Measurements from ENCODE around the gene PTGR1. TPM values are rescaled to one million over a fixed set of nuclear protein-coding genes. Genes with fewer than 3 reads are reported as not detected.

Gene PTGR1
- polyA plus RNA-seq, 1 donor (not counting 4 experiments of a cell fraction or from before 2014, with no cell fraction given): 66.0 TPM

DNA sequence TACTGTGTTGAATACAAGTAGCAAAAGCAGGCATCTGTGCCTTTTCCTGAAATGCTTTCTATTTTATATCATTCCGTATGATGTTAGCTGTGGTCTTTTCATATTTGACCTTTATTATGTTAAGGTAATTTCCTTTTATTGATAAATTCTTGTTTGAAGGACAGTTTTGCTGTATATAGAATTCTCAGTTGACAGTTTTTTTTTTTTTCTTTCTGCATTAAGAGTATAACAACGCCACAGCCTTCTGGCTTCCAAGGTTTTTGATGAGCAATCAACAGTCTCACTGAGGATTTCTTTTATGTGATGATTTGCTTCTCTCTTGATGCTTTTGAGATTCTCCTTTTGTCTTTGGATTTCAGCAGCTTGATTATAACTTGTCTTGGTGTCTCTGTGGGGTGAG, 50.8 kb downstream of the PTGR1 start:
- FAIRE-seq (no peak), DNase-seq (ENCODE audit: low read depth, low spot score) (no peak)
- H3K27me3 ChIP-seq (ENCODE audit: control insufficient read depth, extremely low read depth, insufficient read depth, low read length): no peaks in the 10 kb centered on the region
- no peak overlapping the region for H3K9ac ChIP-seq (ENCODE audit: control insufficient read depth, extremely low read depth, insufficient read depth, low read length)
- no peaks in the 10 kb centered on the region for H3K36me3 ChIP-seq (ENCODE audit: control insufficient read depth in 2 of 2, extremely low read depth in 1 of 2, insufficient read depth in 2 of 2, low read length in 2 of 2)
- H3K9me1 ChIP-seq (ENCODE audit: control insufficient read depth, extremely low read depth, insufficient read depth, low read length): no peaks in the 10 kb centered on the region
- H2AFZ ChIP-seq (ENCODE audit: control insufficient read depth, low read length): no peak overlapping the region
- dilution Hi-C loops (cut with MboI; ENCODE audit: extremely low pct_ligation_motif_present, low sequenced_read_pairs): no loop called here
- peaks cover 4% of the 10 kb centered on the region for H3K9me3 ChIP-seq (ENCODE audit: control insufficient read depth, low read depth, low read length)
- no peak overlapping the region for H3K27ac ChIP-seq (ENCODE audit: control insufficient read depth, insufficient read depth, low read length)
- no peak overlapping the region for H3K4me3 ChIP-seq (ENCODE audit: control insufficient read depth in 2 of 3, extremely low read depth in 1 of 3, insufficient read depth in 2 of 3, low read depth in 1 of 3, low read length in 3 of 3)
- H4K20me1 ChIP-seq (ENCODE audit: control insufficient read depth, extremely low read depth, insufficient read depth, low read length): no peaks in the 10 kb centered on the region
- TF ChIP-seq EZH2 (IDR thresholded peaks at IDR 0.05; ENCODE audit: low read length): no peak
- TF ChIP-seq CTCF (optimal IDR thresholded peaks at IDR 0.05 in 1 of 3, IDR thresholded peaks at IDR 0.05 in 1 of 3, conservative IDR thresholded peaks at IDR 0.05 in 1 of 3; ENCODE audit: extremely low read depth in 1 of 3, insufficient read depth in 2 of 3, low read length in 3 of 3): no peak
- no peak overlapping the region for H3K4me2 ChIP-seq (ENCODE audit: control insufficient read depth, extremely low read depth, insufficient read depth, low read depth, low read length)
- H3K79me2 ChIP-seq (ENCODE audit: control insufficient read depth, insufficient read depth, low read length): no peaks in the 10 kb centered on the region
- no peaks in the 10 kb centered on the region for H3K4me1 ChIP-seq (ENCODE audit: control insufficient read depth, extremely low read depth, insufficient read depth, low read length)

GRCh38 chr9:111542497-111543254, 56.8 kb downstream of the PTGR1 start:
- H3K36me3 ChIP-seq (ENCODE audit: control insufficient read depth in 2 of 2, extremely low read depth in 1 of 2, insufficient read depth in 2 of 2, low read length in 2 of 2): no peaks in the 10 kb centered on the region

More at GRCh38 chr9:111542497-111543254, 56.8 kb downstream of the PTGR1 start:
- no peak overlapping the region for H3K4me3 ChIP-seq (ENCODE audit: control insufficient read depth in 2 of 3, extremely low read depth in 1 of 3, insufficient read depth in 2 of 3, low read depth in 1 of 3, low read length in 3 of 3)
- dilution Hi-C loops (cut with MboI; ENCODE audit: extremely low pct_ligation_motif_present, low sequenced_read_pairs): no loop called here
- no peaks in the 10 kb centered on the region for H4K20me1 ChIP-seq (ENCODE audit: control insufficient read depth, extremely low read depth, insufficient read depth, low read length)
- peaks cover 21% of the 10 kb centered on the region for H3K9me3 ChIP-seq (ENCODE audit: control insufficient read depth, low read depth, low read length)
- no peak overlapping the region for H3K9ac ChIP-seq (ENCODE audit: control insufficient read depth, extremely low read depth, insufficient read depth, low read length)
- H3K27ac ChIP-seq (ENCODE audit: control insufficient read depth, insufficient read depth, low read length): no peak overlapping the region
- H3K4me2 ChIP-seq (ENCODE audit: control insufficient read depth, extremely low read depth, insufficient read depth, low read depth, low read length): no peak overlapping the region
- FAIRE-seq (no peak), DNase-seq (ENCODE audit: low read depth, low spot score) (no peak)
- H3K79me2 ChIP-seq (ENCODE audit: control insufficient read depth, insufficient read depth, low read length): no peaks in the 10 kb centered on the region
- no peak overlapping the region for H2AFZ ChIP-seq (ENCODE audit: control insufficient read depth, low read length)
- H3K27me3 ChIP-seq (ENCODE audit: control insufficient read depth, extremely low read depth, insufficient read depth, low read length): no peaks in the 10 kb centered on the region
- TF ChIP-seq EZH2 (IDR thresholded peaks at IDR 0.05; ENCODE audit: low read length) (no peak), CTCF (optimal IDR thresholded peaks at IDR 0.05 in 1 of 3, IDR thresholded peaks at IDR 0.05 in 1 of 3, conservative IDR thresholded peaks at IDR 0.05 in 1 of 3; ENCODE audit: extremely low read depth in 1 of 3, insufficient read depth in 2 of 3, low read length in 3 of 3) (no peak)
- H3K9me1 ChIP-seq (ENCODE audit: control insufficient read depth, extremely low read depth, insufficient read depth, low read length): no peaks in the 10 kb centered on the region
- no peaks in the 10 kb centered on the region for H3K4me1 ChIP-seq (ENCODE audit: control insufficient read depth, extremely low read depth, insufficient read depth, low read length)
